AG04450 (cell line): ENCODE results near the gene NPM1. TPM values are rescaled to one million over a fixed set of nuclear protein-coding genes. Genes with fewer than 3 reads are reported as not detected.
"Not testable (repeated sequence)": the region's sequence is repeated elsewhere in the genome, so short reads cannot be mapped to it uniquely, and the experiment has no call there.

Experiments
- CTCF ChIA-PET: fragments of 300-600, 350-600 bp; formaldehyde crosslinking; extraction: SDS; loops from one replicate; lab custom pipeline; 2022; ENCODE audit warnings: antibody characterized with exemption, inconsistent platforms; lab: Charles Lee
- POLR2A ChIA-PET: fragments of 350-600 bp; formaldehyde crosslinking; extraction: SDS; loops from one replicate; lab custom pipeline; 2021; ENCODE audit warnings: antibody characterized with exemption, inconsistent platforms; lab: Yijun Ruan, JAX
- DNase-seq: peaks from one replicate; pipeline ENCODE4 v3.0.0-alpha.2; 2011; ENCODE audit warnings: low read depth, low spot score
- H3K27ac ChIP-seq: one replicate; pipeline ENCODE4 v1.5.1; 2012; ENCODE audit warnings: low read depth, low read length, control low read depth
- H3K27me3 ChIP-seq: one replicate; pipeline ENCODE4 v1.6.0; 2012; ENCODE audit warnings: low read length; ENCODE audit not compliant: control insufficient read depth, insufficient read depth
- H3K4me3 ChIP-seq: 2 replicates; pipeline ENCODE4 v1.5.1; 2011; ENCODE audit warnings: mild to moderate bottlenecking, low read depth, low read length, control low read depth
- H3K9me3 ChIP-seq: 2 replicates; pipeline ENCODE4 v1.5.1; 2012; ENCODE audit warnings: low read length; ENCODE audit not compliant: control insufficient read depth, insufficient read depth
- CTCF ChIP-seq: IDR thresholded peaks from 2 replicates; pipeline ENCODE4 v1.5.1; 2011; ENCODE audit warnings: low read depth, low read length, control low read depth, inconsistent platforms
- polyA plus RNA-seq: library from polyadenylated mRNA; depleted of rRNA; stranded (reverse); fragments of >200 nt; gene quantifications from 2 replicates; pipeline ENCODE4 v1.2.3, GENCODE V29; 2011

NPM1 gene
- polyA plus RNA-seq, 1 experiment, result 2,664 TPM

- ChIA-PET CTCF (no interaction called here), POLR2A (no interaction called here)
- TF ChIP-seq CTCF, result no peak
- Histone ChIP-seq H3K9me3 (no peaks in the 10 kb centered on the region), H3K27me3 (peaks cover 5% of the 10 kb centered on the region), H3K4me3 (no peak overlapping the region), H3K27ac (no peak overlapping the region)
- DNase-seq, result no peak
Measured at GRCh38 chr5:171369898-171370297, 17.8 kb upstream of the NPM1 start.

GRCh38 chr5:171370881-171371280 lies 16.8 kb upstream of the NPM1 start:
- DNase-seq, POLR2A ChIA-PET, H3K4me3 ChIP-seq, H3K9me3 ChIP-seq, H3K27me3 ChIP-seq, CTCF ChIA-PET, H3K27ac ChIP-seq: not testable (repeated sequence)

- ChIA-PET POLR2A (no interaction called here), CTCF (no interaction called here)
- H3K9me3 ChIP-seq, result no peaks in the 10 kb centered on the region
- H3K27me3 ChIP-seq, result peaks cover 5% of the 10 kb centered on the region
- H3K27ac ChIP-seq, result no peak overlapping the region
- TF ChIP-seq CTCF, result no peak
- no peak overlapping the region for H3K4me3 ChIP-seq
- no peak for DNase-seq
Measured at GRCh38 chr5:171371326-171371725, 16.3 kb upstream of the NPM1 start.

GRCh38 chr5:171379961-171380360 lies 7.7 kb upstream of the NPM1 start:
- ChIA-PET POLR2A (no interaction called here), CTCF (interaction anchor here (1.4 kb wide), 1 partner anchor 38 kb away, joined by 4 read pairs; no protein-coding TSS in a partner anchor)
- Histone ChIP-seq H3K9me3 (no peaks in the 10 kb centered on the region), H3K27ac (no peak overlapping the region), H3K27me3 (no peaks in the 10 kb centered on the region), H3K4me3 (no peak overlapping the region)
- no peak for DNase-seq
- TF ChIP-seq CTCF, result no peak

GRCh38 chr5:171384416-171384815 lies 3.2 kb upstream of the NPM1 start:
- H3K4me3 ChIP-seq, CTCF ChIA-PET, H3K27me3 ChIP-seq, H3K9me3 ChIP-seq, DNase-seq, H3K27ac ChIP-seq, POLR2A ChIA-PET: not testable (repeated sequence)

GRCh38 chr5:171384999-171385398 lies 2.6 kb upstream of the NPM1 start:
- H3K4me3 ChIP-seq, H3K27ac ChIP-seq, POLR2A ChIA-PET, DNase-seq, H3K27me3 ChIP-seq, H3K9me3 ChIP-seq, CTCF ChIA-PET: not testable (repeated sequence)
